Transverse colon (tissue), 3 donors: ENCODE measurements around the gene PRIM2.
"Not testable (repeated sequence)": the region's sequence is repeated elsewhere in the genome, so short reads cannot be mapped to it uniquely, and the experiment has no call there.

Experiments used
- EP300 ChIP-seq: sonication (generic); formaldehyde crosslinking; IDR thresholded peaks from one replicate; pipeline ENCODE4 v1.6.1; 2017; ENCODE audit warnings: antibody characterized with exemption, low read depth
- POLR2A ChIP-seq: fragments of 450-650 bp; IDR thresholded peaks from one replicate; pipeline ENCODE4 v1.6.1; 2016; ENCODE audit warnings: antibody characterized with exemption, mild to moderate bottlenecking, moderate library complexity
- TF ChIP-seq, protein P1 (sequence below), 5 experiments: fragments of 200-600 bp in 3 of 5; fragments of 450-650 bp in 2 of 5; sonication (generic) in 3 of 5; IDR thresholded peaks; 1 replicate in 2 of 5; 2 replicates in 3 of 5; pipeline ENCODE4 v1.5.1; 2016 to 2017; ENCODE audit warnings: antibody characterized with exemption in 5 of 5, inconsistent platforms in 3 of 5, mild to moderate bottlenecking in 2 of 5, moderate library complexity in 1 of 5

- TF ChIP-seq, protein P1, sequence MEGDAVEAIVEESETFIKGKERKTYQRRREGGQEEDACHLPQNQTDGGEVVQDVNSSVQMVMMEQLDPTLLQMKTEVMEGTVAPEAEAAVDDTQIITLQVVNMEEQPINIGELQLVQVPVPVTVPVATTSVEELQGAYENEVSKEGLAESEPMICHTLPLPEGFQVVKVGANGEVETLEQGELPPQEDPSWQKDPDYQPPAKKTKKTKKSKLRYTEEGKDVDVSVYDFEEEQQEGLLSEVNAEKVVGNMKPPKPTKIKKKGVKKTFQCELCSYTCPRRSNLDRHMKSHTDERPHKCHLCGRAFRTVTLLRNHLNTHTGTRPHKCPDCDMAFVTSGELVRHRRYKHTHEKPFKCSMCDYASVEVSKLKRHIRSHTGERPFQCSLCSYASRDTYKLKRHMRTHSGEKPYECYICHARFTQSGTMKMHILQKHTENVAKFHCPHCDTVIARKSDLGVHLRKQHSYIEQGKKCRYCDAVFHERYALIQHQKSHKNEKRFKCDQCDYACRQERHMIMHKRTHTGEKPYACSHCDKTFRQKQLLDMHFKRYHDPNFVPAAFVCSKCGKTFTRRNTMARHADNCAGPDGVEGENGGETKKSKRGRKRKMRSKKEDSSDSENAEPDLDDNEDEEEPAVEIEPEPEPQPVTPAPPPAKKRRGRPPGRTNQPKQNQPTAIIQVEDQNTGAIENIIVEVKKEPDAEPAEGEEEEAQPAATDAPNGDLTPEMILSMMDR (IDR thresholded peaks at IDR 0.05), result not testable (repeated sequence)
- not testable (repeated sequence) for TF ChIP-seq EP300, POLR2A
Measured at GRCh38 chr6:57475656-57476055, 158.2 kb downstream of the PRIM2 start.
